Neural progenitor cell (in vitro differentiated cells): Measurements from ENCODE around the gene SLC35F4.

Experiments used
- EZH2 ChIP-seq: fragments of 200-600 bp; sonication (generic); IDR thresholded peaks from 2 replicates; pipeline ENCODE4 v1.6.1; 2017; ENCODE audit warnings: antibody characterized with exemption, mild to moderate bottlenecking, moderate library complexity
- TF ChIP-seq, protein P1 (sequence below): fragments of 200-600 bp; sonication (generic); IDR thresholded peaks from 2 replicates; pipeline ENCODE4 v1.5.1; 2017; ENCODE audit warnings: antibody characterized with exemption, mild to moderate bottlenecking

DNA sequence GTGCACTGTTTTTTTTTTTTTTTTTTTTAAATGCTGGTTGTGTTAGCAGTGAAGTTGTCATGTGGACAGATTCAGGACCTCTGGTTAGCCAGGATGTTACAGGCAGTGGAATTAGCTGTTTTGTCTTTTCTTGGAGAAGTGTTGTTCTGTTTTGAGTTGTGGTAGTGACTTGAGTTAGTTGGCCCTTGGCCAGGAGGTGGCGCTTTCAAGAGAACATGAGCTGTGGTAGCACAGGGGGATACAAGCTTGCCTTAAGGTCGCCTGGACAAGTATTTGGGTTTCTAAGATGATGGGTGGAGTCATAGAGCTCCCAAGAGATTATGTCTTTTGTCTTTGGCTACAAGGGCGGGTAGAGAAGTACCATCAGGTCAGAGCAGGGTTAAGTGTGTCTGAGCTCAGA, 338.9 kb downstream of the SLC35F4 start:
- no peak for TF ChIP-seq EZH2
- TF ChIP-seq, protein P1, sequence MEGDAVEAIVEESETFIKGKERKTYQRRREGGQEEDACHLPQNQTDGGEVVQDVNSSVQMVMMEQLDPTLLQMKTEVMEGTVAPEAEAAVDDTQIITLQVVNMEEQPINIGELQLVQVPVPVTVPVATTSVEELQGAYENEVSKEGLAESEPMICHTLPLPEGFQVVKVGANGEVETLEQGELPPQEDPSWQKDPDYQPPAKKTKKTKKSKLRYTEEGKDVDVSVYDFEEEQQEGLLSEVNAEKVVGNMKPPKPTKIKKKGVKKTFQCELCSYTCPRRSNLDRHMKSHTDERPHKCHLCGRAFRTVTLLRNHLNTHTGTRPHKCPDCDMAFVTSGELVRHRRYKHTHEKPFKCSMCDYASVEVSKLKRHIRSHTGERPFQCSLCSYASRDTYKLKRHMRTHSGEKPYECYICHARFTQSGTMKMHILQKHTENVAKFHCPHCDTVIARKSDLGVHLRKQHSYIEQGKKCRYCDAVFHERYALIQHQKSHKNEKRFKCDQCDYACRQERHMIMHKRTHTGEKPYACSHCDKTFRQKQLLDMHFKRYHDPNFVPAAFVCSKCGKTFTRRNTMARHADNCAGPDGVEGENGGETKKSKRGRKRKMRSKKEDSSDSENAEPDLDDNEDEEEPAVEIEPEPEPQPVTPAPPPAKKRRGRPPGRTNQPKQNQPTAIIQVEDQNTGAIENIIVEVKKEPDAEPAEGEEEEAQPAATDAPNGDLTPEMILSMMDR, result peak; percentile 64
